ENCODE data around the gene CDS2. TPM values are rescaled to one million over a fixed set of nuclear protein-coding genes. Genes with fewer than 3 reads are reported as not detected.
"Not testable (repeated sequence)": the region's sequence is repeated elsewhere in the genome, so short reads cannot be mapped to it uniquely, and the experiment has no call there.

Gene CDS2
- total and polyA plus RNA-seq, 4 experiments from 2014 or later, result 53.7 to 59.8 (median 58.2) TPM

- peaks cover 10% of the 10 kb centered on the region for H3K4me1 ChIP-seq (ENCODE audit: insufficient read depth, low read length)
- H3K27me3 Mint-ChIP-seq, result no peaks in the 10 kb centered on the region
- no peaks in the 10 kb centered on the region for H3K9me3 Mint-ChIP-seq
- H3K36me3 ChIP-seq (ENCODE audit: insufficient read depth, low read length), result no peaks in the 10 kb centered on the region
- no peak overlapping the region for H3K4me3 ChIP-seq (ENCODE audit: low read length in 2 of 2)
- CTCF ChIA-PET (ENCODE audit: partially characterized antibody), result interaction anchor here (2.4 kb wide), 1 partner anchor 11 kb away, joined by 6 read pairs; no protein-coding TSS in a partner anchor
- peak overlapping the region in 3 of 8 donors; percentile 20 to 35 (median 29) for H3K4me3 Mint-ChIP-seq
- POLR2A ChIA-PET (ENCODE audit: partially characterized antibody), result interaction anchor here (1.8 to 2.0 kb wide), 2 partner anchors 10 to 29 kb away, joined by 4 read pairs; partner anchors contain the start of gene PCNA
- DNase-seq, result peak in 1 of 5 donors; percentile 6
- intact Hi-C loops (cut with micrococcal nuclease), result no loop called here
- H3K36me3 Mint-ChIP-seq, result peaks cover 9 to 13% of the 10 kb centered on the region in 2 donors
- H3K9me3 ChIP-seq (ENCODE audit: control insufficient read depth in 1 of 2, low read length in 2 of 2), result no peaks in the 10 kb centered on the region
- no peaks in the 10 kb centered on the region for H3K27me3 ChIP-seq (ENCODE audit: insufficient read depth, low read length)
- no peak overlapping the region for H3K27ac ChIP-seq (ENCODE audit: low read depth, low read length)
- H3K4me1 Mint-ChIP-seq, result peaks cover 8 to 18% (median 10%) of the 10 kb centered on the region in 4 donors
- peak overlapping the region; percentile 45 to 92 (median 76) for H3K27ac Mint-ChIP-seq
These were observed 36.6 kb upstream of the CDS2 start for GRCh38 chr20:5090191-5090590.

GRCh38 chr20:5091902-5092301, 34.9 kb upstream of the CDS2 start:
- no peaks in the 10 kb centered on the region for H3K27me3 ChIP-seq (ENCODE audit: insufficient read depth, low read length)
- H3K36me3 ChIP-seq (ENCODE audit: insufficient read depth, low read length), result peaks cover 11% of the 10 kb centered on the region
- ChIA-PET POLR2A (ENCODE audit: partially characterized antibody) (interaction anchor here (1.1 to 2.0 kb wide), 3 partner anchors 9 to 28 kb away, joined by 3 to 4 read pairs (median 4); partner anchors contain the start of gene PCNA), CTCF (ENCODE audit: partially characterized antibody) (interaction anchor here (1.3 to 2.4 kb wide), 2 partner anchors 9 to 35 kb away, joined by 3 to 6 read pairs; no protein-coding TSS in a partner anchor)
- Mint-ChIP-seq H3K4me3 (no peak overlapping the region), H3K4me1 (peaks cover 8 to 18% (median 10%) of the 10 kb centered on the region in 4 donors), H3K9me3 (no peaks in the 10 kb centered on the region), H3K27me3 (no peaks in the 10 kb centered on the region), H3K27ac (peak overlapping the region in 3 of 7 donors; percentile 13 to 75 (median 24)), H3K36me3 (peaks cover 16 to 27% of the 10 kb centered on the region in 2 donors)
- H3K27ac ChIP-seq (ENCODE audit: low read depth, low read length), result no peak overlapping the region
- H3K4me1 ChIP-seq (ENCODE audit: insufficient read depth, low read length), result peaks cover 10% of the 10 kb centered on the region
- DNase-seq, result no peak
- H3K4me3 ChIP-seq (ENCODE audit: low read length in 2 of 2), result no peak overlapping the region
- H3K9me3 ChIP-seq (ENCODE audit: control insufficient read depth in 1 of 2, low read length in 2 of 2), result no peaks in the 10 kb centered on the region
- intact Hi-C loops (cut with micrococcal nuclease), result no loop called here

- intact Hi-C loops (cut with micrococcal nuclease), result no loop called here
- no peak overlapping the region for H3K4me3 ChIP-seq (ENCODE audit: low read length in 2 of 2)
- ChIA-PET CTCF (ENCODE audit: partially characterized antibody) (interaction anchor here (1.3 kb wide), 2 partner anchors 13 to 28 kb away, joined by 3 to 4 read pairs; no protein-coding TSS in a partner anchor), POLR2A (ENCODE audit: partially characterized antibody) (no interaction called here)
- H3K27me3 ChIP-seq (ENCODE audit: insufficient read depth, low read length), result no peaks in the 10 kb centered on the region
- H3K4me1 ChIP-seq (ENCODE audit: insufficient read depth, low read length), result peaks cover 10% of the 10 kb centered on the region
- Mint-ChIP-seq H3K36me3 (peaks cover 18 to 30% of the 10 kb centered on the region in 2 donors), H3K27me3 (no peaks in the 10 kb centered on the region), H3K27ac (peak overlapping the region in 3 of 7 donors; percentile 10 to 16 (median 15)), H3K9me3 (no peaks in the 10 kb centered on the region), H3K4me1 (peaks cover 8 to 18% (median 10%) of the 10 kb centered on the region in 4 donors), H3K4me3 (no peak overlapping the region)
- H3K36me3 ChIP-seq (ENCODE audit: insufficient read depth, low read length), result peaks cover 15% of the 10 kb centered on the region
- DNase-seq, result no peak
- no peak overlapping the region for H3K27ac ChIP-seq (ENCODE audit: low read depth, low read length)
- no peaks in the 10 kb centered on the region for H3K9me3 ChIP-seq (ENCODE audit: control insufficient read depth in 1 of 2, low read length in 2 of 2)
These were observed 34.0 kb upstream of the CDS2 start for GRCh38 chr20:5092765-5093339.

GRCh38 chr20:5095454-5095853, 31.4 kb upstream of the CDS2 start:
- ChIA-PET POLR2A (ENCODE audit: partially characterized antibody) (interaction anchor here (1.6 kb wide), 1 partner anchor 9 kb away, joined by 3 read pairs; no protein-coding TSS in a partner anchor), CTCF (ENCODE audit: partially characterized antibody) (interaction anchor here (1.4 kb wide), 1 partner anchor 39 kb away, joined by 5 read pairs; no protein-coding TSS in a partner anchor)
- H3K4me3 ChIP-seq (ENCODE audit: low read length in 2 of 2), result no peak overlapping the region
- peaks cover 35 to 51% of the 10 kb centered on the region in 2 donors for H3K36me3 Mint-ChIP-seq
- H3K9me3 Mint-ChIP-seq, result no peaks in the 10 kb centered on the region
- H3K4me1 ChIP-seq (ENCODE audit: insufficient read depth, low read length), result peaks cover 1% of the 10 kb centered on the region
- no peak for DNase-seq
- peaks cover 25% of the 10 kb centered on the region for H3K36me3 ChIP-seq (ENCODE audit: insufficient read depth, low read length)
- peaks cover 2 to 8% (median 4%) of the 10 kb centered on the region in 4 donors for H3K4me1 Mint-ChIP-seq
- no peak overlapping the region for H3K27ac ChIP-seq (ENCODE audit: low read depth, low read length)
- no peaks in the 10 kb centered on the region for H3K9me3 ChIP-seq (ENCODE audit: control insufficient read depth in 1 of 2, low read length in 2 of 2)
- intact Hi-C loops (cut with micrococcal nuclease), result no loop called here
- no peaks in the 10 kb centered on the region for H3K27me3 Mint-ChIP-seq
- no peaks in the 10 kb centered on the region for H3K27me3 ChIP-seq (ENCODE audit: insufficient read depth, low read length)
- peak overlapping the region in 3 of 7 donors; percentile 35 to 62 (median 39) for H3K27ac Mint-ChIP-seq
- H3K4me3 Mint-ChIP-seq, result no peak overlapping the region

- H3K27ac Mint-ChIP-seq, result peak overlapping the region in 2 of 7 donors; percentile 7 to 61
These were observed 30.9 kb upstream of the CDS2 start for GRCh38 chr20:5095931-5096330.

GRCh38 chr20:5096463-5096862, 30.3 kb upstream of the CDS2 start:
- no peak for DNase-seq
- POLR2A ChIA-PET (ENCODE audit: partially characterized antibody), result no interaction called here
- H3K4me3 Mint-ChIP-seq, result no peak overlapping the region
- H3K9me3 Mint-ChIP-seq, result no peaks in the 10 kb centered on the region
- no peaks in the 10 kb centered on the region for H3K4me1 ChIP-seq (ENCODE audit: insufficient read depth, low read length)
- H3K27ac ChIP-seq (ENCODE audit: low read depth, low read length), result no peak overlapping the region
- H3K36me3 ChIP-seq (ENCODE audit: insufficient read depth, low read length), result peaks cover 27% of the 10 kb centered on the region
- H3K27me3 ChIP-seq (ENCODE audit: insufficient read depth, low read length), result no peaks in the 10 kb centered on the region
- no peak overlapping the region for H3K4me3 ChIP-seq (ENCODE audit: low read length in 2 of 2)
- CTCF ChIA-PET (ENCODE audit: partially characterized antibody), result interaction anchor here (1.2 to 6.3 kb wide), 2 partner anchors 8 to 39 kb away, joined by 3 to 111 read pairs; no protein-coding TSS in a partner anchor
- H3K4me1 Mint-ChIP-seq, result peaks cover 3 to 12% (median 7%) of the 10 kb centered on the region in 4 donors
- no peaks in the 10 kb centered on the region for H3K27me3 Mint-ChIP-seq
- H3K36me3 Mint-ChIP-seq, result peaks cover 40 to 59% of the 10 kb centered on the region in 2 donors
- H3K27ac Mint-ChIP-seq, result peak overlapping the region in 1 of 7 donors; percentile 13
- no peaks in the 10 kb centered on the region for H3K9me3 ChIP-seq (ENCODE audit: control insufficient read depth in 1 of 2, low read length in 2 of 2)
- intact Hi-C loops (cut with micrococcal nuclease), result no loop called here

More at GRCh38 chr20:5095931-5096330, 30.9 kb upstream of the CDS2 start:
- Histone ChIP-seq H3K36me3 (ENCODE audit: insufficient read depth, low read length) (peaks cover 25% of the 10 kb centered on the region), H3K4me3 (ENCODE audit: low read length in 2 of 2) (no peak overlapping the region), H3K27ac (ENCODE audit: low read depth, low read length) (no peak overlapping the region), H3K27me3 (ENCODE audit: insufficient read depth, low read length) (no peaks in the 10 kb centered on the region), H3K9me3 (ENCODE audit: control insufficient read depth in 1 of 2, low read length in 2 of 2) (no peaks in the 10 kb centered on the region), H3K4me1 (ENCODE audit: insufficient read depth, low read length) (no peaks in the 10 kb centered on the region)
- Mint-ChIP-seq H3K27me3 (no peaks in the 10 kb centered on the region), H3K9me3 (no peaks in the 10 kb centered on the region), H3K4me3 (no peak overlapping the region), H3K36me3 (peaks cover 40 to 55% of the 10 kb centered on the region in 2 donors), H3K4me1 (peaks cover 3 to 10% (median 5%) of the 10 kb centered on the region in 4 donors)
- no peak for DNase-seq
- ChIA-PET CTCF (ENCODE audit: partially characterized antibody) (interaction anchor here (1.2 to 1.4 kb wide), 2 partner anchors 9 to 39 kb away, joined by 3 to 5 read pairs; no protein-coding TSS in a partner anchor), POLR2A (ENCODE audit: partially characterized antibody) (no interaction called here)
- intact Hi-C loops (cut with micrococcal nuclease), result no loop called here

- H3K4me3 Mint-ChIP-seq; DNase-seq; H3K27ac ChIP-seq (ENCODE audit: low read depth, low read length); H3K9me3 Mint-ChIP-seq; H3K9me3 ChIP-seq (ENCODE audit: control insufficient read depth in 1 of 2, low read length in 2 of 2); H3K27me3 Mint-ChIP-seq; H3K4me1 ChIP-seq (ENCODE audit: insufficient read depth, low read length); intact Hi-C loops (cut with micrococcal nuclease); H3K4me3 ChIP-seq (ENCODE audit: low read length in 2 of 2); H3K27me3 ChIP-seq (ENCODE audit: insufficient read depth, low read length): not testable (repeated sequence)
- peaks cover 44% of the 10 kb centered on the region for H3K36me3 ChIP-seq (ENCODE audit: insufficient read depth, low read length)
- Mint-ChIP-seq H3K27ac (peak overlapping the region in 1 of 7 donors; percentile 63), H3K4me1 (peaks cover 7 to 18% (median 12%) of the 10 kb centered on the region in 4 donors), H3K36me3 (peaks cover 50 to 73% of the 10 kb centered on the region in 2 donors)
- ChIA-PET CTCF (ENCODE audit: partially characterized antibody) (interaction anchor here (1.0 to 6.3 kb wide), 6 partner anchors 20 to 143 kb away, joined by 3 to 111 read pairs (median 5); partner anchors contain the start of gene CDS2), POLR2A (ENCODE audit: partially characterized antibody) (interaction anchor here (1.2 kb wide), 1 partner anchor 42 kb away, joined by 3 read pairs; no protein-coding TSS in a partner anchor)
These were observed 27.8 kb upstream of the CDS2 start for GRCh38 chr20:5099009-5099408.

Data from CD4-positive, alpha-beta memory T cell (primary cell).